GM19025 (cell line): ENCODE results near the gene ORMDL2.

Experiments
- ATAC-seq: cut with Tn5 transposase; IDR thresholded peaks from one replicate; pipeline ENCODE4 v1.9.1; 2021; ENCODE audit warnings: mild to moderate bottlenecking, low read depth, moderate library complexity; ENCODE audit not compliant: unreplicated experiment

Gene ORMDL2

GRCh38 chr12:55817345-55818139, at the start of gene ORMDL2, which contains the start of gene SARNP:
Gene ORMDL2 (plus strand): TSS chr12:55818041. CDS start chr12:55819000, 959 bp downstream.
Gene SARNP (minus strand): TSS chr12:55817724. CDS start chr12:55817701, 23 bp downstream.
- peak; percentile 98 for ATAC-seq

GRCh38 chr12:55771736-55772135, 46.1 kb upstream of the ORMDL2 start:
- no peak for ATAC-seq

GRCh38 chr12:55777856-55778255, 40.0 kb upstream of the ORMDL2 start:
- no peak for ATAC-seq

DNA sequence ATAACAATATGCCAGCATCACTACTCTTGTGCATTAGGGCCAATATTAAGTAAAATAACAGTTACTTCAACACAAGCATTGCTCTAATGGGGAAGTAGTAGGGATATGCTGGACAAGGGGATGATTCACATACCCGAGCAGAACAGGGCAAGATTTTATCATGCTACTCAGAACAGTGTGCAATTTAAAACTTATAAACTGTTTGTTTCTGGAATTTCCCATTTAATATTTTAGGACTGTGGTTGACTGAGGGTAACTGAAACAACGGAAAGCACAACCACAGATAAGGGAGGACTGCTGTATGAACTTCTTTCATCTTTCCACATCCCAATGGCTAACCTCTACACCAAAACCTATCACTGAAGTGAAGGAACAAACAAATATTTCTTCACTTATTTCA, 37.2 kb upstream of the ORMDL2 start:
- no peak for ATAC-seq

- ATAC-seq: no peak
These were observed 29.3 kb upstream of the ORMDL2 start for GRCh38 chr12:55788546-55788945.

GRCh38 chr12:55789171-55789570, 28.7 kb upstream of the ORMDL2 start:
- ATAC-seq: no peak

- no peak for ATAC-seq
These were observed 27.9 kb upstream of the ORMDL2 start for GRCh38 chr12:55789893-55790292.

- ATAC-seq: no peak
These were observed 21.9 kb upstream of the ORMDL2 start for GRCh38 chr12:55795950-55796349.

GRCh38 chr12:55797068-55797467, 20.8 kb upstream of the ORMDL2 start:
- no peak for ATAC-seq

- no peak for ATAC-seq
These were observed 20.3 kb upstream of the ORMDL2 start for GRCh38 chr12:55797550-55797949.

- no peak for ATAC-seq
These were observed 10.9 kb upstream of the ORMDL2 start for GRCh38 chr12:55806982-55807381.

- ATAC-seq: no peak
These were observed 8.6 kb upstream of the ORMDL2 start for GRCh38 chr12:55809274-55809673.

DNA sequence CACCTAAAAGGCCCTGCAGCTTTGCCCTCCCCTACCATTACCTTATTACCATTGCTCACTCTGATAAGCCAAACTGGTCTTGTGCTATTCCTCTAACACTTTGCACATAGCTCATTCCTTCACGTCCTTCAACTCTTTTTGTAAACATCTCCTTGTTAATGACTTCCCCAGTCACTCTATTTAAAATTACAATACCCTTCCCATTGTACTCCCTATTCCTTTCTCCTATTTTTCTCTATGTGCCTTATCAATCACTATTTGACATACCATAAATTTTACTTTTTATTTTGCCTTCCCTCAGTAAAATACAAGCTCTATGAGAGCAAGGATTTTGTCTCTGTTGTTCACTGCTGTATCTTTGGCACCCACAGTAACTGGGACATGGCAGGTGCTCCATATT, 5.8 kb upstream of the ORMDL2 start:
- ATAC-seq: no peak

- no peak for ATAC-seq
These were observed 3.6 kb upstream of the ORMDL2 start for GRCh38 chr12:55814257-55814656.

DNA sequence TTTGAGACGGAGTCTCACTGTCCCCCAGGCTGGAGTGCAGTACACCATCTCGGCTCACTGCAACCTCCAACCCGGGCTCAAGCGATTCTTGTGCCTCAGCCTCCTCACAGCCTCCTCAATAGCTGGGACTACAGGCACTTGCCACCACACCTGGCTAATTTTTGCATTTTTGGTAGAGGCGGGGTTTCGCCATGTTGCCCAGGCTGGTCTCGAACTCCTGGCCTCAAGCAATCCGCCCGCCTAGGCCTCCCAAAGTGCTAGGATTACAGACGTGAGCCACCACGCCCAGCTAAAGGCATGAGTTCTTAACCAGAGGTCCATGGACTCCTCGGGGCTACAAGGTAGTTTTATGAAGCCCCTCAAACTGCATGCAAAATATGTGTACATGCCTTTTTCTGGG, 2.4 kb upstream of the ORMDL2 start:
- no peak for ATAC-seq

GRCh38 chr12:55816881-55817344, 928 bp upstream of the ORMDL2 start:
- ATAC-seq: no peak

GRCh38 chr12:55818140-55818728, 393 bp downstream of the ORMDL2 start:
- ATAC-seq: peak; percentile 12

DNA sequence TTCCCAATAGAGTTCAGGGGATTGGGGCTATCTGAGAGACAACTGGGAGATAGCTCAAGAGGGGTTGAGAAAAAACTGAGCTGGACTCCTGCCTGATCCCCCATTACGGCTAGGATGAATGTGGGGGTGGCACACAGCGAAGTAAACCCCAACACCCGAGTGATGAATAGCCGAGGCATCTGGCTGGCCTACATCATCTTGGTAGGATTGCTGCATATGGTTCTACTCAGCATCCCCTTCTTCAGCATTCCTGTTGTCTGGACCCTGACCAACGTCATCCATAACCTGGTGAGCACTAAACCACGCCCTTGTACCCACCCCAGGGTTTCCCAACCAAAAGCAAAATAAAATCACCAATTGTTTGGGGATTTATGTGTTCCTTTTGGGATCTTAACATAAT, 1.0 kb downstream of the ORMDL2 start:
- ATAC-seq: no peak

GRCh38 chr12:55820679-55821078, 2.8 kb downstream of the ORMDL2 start:
- ATAC-seq: no peak

GRCh38 chr12:55822228-55822627, 4.4 kb downstream of the ORMDL2 start:
- no peak for ATAC-seq

DNA sequence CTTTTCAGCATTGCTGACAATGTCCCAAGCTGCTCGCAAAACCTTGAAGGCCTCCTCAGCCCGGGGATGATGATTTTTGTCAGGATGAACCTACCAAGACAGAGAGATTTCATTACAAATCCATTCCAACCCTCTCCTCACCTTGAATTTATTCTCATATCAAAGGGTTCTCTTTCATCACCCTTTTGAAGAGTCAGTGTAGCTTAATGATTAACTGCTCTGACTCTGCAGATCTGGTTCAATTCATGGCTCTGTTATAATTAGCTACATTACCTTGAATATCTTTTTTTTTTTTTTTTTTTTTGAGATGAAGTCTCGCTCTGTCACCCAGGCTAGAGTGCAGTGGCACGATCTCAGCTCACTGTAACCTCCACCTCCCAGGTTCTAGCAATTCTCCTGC, 5.6 kb downstream of the ORMDL2 start:
- no peak for ATAC-seq

DNA sequence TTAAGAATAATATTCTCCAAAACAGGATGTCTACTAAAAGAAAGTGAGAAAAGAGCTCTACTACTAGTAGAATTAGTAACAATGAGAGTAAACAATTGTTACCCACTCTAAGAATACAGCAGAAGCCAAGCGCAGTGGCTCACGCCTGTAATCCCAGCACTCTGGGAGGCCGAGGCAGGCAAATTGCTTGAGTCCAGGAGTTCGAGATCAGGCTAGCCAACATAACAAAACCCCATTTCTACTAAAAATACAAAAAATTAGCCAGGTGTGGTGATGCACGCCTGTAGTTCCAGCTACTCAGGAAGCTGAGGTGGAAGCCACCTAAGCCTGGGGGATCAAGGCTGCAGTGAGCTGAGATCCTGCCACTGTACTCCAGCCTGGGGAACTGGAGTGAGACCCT, 6.9 kb downstream of the ORMDL2 start:
- ATAC-seq: no peak
